GM21367 (cell line): ENCODE data around the gene NPPC.
"Not testable (repeated sequence)": the region's sequence is repeated elsewhere in the genome, so short reads cannot be mapped to it uniquely, and the experiment has no call there.

Experiments
- ATAC-seq: cut with Tn5 transposase; IDR thresholded peaks from one replicate; pipeline ENCODE4 v1.9.1; 2021; ENCODE audit not compliant: unreplicated experiment

The NPPC gene

DNA sequence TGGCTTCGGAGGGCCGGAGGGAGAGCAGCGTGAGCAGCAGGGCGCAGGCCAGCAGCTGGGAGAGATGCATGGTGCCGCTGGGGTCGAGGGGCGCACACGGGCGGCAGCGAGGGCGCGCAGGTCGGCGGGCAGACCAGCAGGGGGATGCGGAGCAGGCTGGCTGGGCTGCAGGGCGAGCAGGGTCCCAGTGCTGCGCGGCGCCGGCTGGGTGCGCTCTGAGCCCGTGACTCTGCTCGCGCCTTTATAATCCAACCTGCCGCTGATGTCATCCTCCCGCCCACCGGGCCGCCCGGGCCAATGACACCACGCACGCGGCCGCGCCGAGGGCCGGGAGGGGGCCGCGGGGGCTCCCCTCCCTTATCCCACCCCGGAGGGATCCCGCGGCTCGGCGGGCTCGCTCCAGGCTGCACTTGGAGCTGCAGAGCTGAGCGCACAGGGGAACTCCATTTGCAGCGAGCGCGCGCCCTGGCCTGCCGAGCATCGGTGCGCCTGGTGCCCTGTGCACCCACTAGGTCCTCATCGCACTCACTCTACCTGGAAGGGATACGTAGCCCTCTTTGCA lies at the start of gene NPPC:
TSS of gene NPPC (minus strand) at position 217 of the 562 bp plus-strand sequence. CDS start at position 70, 147 bp downstream.
- no peak for ATAC-seq

- no peak for ATAC-seq
These were observed 48.8 kb upstream of the NPPC start for GRCh38 chr2:231975001-231975400.

- no peak for ATAC-seq
These were observed 44.3 kb upstream of the NPPC start for GRCh38 chr2:231970461-231970860.

GRCh38 chr2:231968820-231969219 lies 42.6 kb upstream of the NPPC start:
- ATAC-seq = no peak

DNA sequence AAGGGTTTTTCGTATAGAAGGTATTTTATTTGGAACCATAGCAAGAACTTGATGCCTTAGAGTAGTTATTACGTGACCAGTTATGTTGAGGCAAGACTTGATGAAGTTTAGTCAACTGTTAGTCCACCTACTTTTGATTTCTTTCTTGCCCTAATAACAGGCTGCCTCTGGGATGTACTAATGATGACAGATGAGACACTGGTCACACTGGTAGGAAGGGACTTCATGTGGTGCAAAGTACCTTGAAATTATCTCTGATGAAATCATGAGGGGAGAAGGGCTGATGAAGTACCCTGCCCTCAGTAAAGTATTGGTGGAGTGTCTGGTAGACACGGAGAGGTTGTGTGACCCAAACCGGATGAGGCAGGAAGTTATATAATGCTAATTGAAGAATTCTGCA lies 40.7 kb upstream of the NPPC start:
- no peak for ATAC-seq

- no peak for ATAC-seq
These were observed 38.9 kb upstream of the NPPC start for GRCh38 chr2:231965102-231965501.

DNA sequence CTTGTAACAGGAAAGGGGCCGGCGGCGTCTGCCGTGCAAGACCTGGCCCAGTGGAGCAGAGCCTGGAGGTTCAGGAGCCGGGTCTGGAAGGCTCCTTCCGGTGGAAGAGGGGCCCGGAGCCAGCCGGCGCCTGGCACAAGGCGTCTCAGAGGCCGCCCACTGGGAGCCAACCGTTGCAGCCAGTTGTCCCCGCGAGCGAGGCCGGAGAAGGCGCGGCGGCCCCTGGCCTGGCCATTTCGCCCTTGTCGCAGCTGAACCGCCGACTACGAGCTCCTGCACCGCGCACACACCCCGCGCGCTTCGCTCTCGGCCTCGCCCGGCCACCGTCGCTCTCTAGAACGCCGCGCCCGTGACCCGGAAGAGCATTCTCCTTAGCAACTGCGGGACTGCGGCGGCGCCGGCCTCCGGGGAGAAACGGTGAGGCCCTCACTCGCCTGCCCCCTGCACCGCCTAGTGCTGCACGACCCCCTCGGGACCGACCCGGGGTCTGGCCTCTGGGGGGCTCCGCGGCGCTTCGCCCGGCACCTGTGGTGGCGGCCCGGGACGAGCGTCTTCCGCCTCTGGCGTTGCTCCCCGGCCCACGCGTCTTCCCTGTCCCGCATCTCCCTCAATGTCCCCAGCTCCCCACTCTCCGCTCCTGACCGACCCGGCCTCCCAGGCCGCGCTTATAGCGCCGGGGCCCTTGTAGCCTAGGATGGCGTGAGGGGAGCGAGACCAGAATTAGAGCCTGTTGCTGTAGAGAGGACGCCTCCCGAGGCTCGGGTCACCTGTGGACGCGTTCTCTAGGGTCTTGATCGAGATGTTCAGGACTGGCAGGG lies 35.4 kb upstream of the NPPC start, which contains the start of gene DIS3L2:
TSS of gene DIS3L2 (plus strand) at position 365 of the 818 bp plus-strand sequence. CDS start 53,215 bp downstream, outside the sequence.
- ATAC-seq = peak; percentile 88

- peak; percentile 20 for ATAC-seq
These were observed 34.7 kb upstream of the NPPC start for GRCh38 chr2:231960810-231961348.

- no peak for ATAC-seq
These were observed 31.9 kb upstream of the NPPC start for GRCh38 chr2:231957913-231958763.

GRCh38 chr2:231955758-231956472 lies 29.7 kb upstream of the NPPC start:
- ATAC-seq = no peak

- no peak for ATAC-seq
These were observed 25.3 kb upstream of the NPPC start for GRCh38 chr2:231951452-231952035.

DNA sequence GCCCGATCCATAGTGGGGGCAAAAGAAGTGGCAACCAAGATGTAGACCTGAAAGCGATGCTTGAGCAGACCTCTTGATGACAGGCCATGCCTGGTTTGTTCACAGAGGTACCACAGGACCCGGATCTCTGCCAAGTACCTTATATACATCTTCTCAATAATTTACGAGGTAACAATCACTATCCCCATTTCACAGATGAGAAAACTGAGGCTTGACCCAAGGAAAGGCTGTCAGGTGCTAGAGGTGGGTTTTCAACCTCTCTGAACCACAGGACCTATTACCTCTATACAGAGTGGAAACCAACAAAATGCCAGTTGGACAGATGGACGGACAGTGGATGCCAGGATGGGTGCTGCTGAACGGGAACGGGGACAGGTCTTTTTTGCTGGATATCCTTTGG lies 21.5 kb upstream of the NPPC start:
- ATAC-seq = no peak

GRCh38 chr2:231947112-231947511 lies 20.9 kb upstream of the NPPC start:
- not testable (repeated sequence) for ATAC-seq

GRCh38 chr2:231946241-231946814 lies 20.1 kb upstream of the NPPC start:
- ATAC-seq = no peak

DNA sequence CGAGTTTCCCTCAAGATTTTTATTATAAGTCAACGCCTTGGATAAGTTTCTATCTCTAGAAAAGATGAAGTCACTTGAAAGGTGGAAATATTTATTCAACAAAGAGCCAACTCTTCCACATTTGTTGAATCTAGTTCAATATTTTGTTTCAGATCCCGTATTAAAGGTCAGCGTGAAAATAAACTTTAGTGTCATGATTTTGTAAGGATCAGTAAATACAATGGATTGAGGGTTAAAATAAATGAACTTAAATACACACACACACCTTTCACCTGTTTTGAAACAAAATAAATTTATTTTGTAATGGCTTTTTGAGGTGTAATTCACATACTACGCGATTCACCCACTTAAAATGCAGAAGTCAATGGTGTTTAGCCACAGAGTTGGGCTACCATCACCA lies 16.0 kb upstream of the NPPC start:
- ATAC-seq = no peak

DNA sequence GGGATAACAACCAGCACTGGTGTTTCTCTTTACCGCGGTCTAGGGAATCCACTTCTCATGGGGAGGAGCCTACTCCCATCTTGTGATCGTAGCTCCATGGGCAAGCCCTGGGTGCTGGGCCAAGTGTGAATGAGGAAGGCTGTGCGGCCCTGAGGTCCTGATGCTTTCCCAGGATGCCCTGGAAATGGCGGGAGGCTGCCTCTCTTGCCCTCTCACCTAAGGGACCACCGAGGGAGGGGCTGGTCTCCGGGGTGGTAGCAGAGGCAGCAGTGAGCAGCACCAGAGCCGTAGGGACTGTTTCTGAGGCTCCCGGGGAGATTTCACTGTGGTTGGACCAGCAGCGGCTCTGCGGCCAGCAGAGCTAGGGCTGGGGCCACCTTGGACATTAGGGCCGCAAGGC lies 15.5 kb upstream of the NPPC start:
- ATAC-seq = no peak

DNA sequence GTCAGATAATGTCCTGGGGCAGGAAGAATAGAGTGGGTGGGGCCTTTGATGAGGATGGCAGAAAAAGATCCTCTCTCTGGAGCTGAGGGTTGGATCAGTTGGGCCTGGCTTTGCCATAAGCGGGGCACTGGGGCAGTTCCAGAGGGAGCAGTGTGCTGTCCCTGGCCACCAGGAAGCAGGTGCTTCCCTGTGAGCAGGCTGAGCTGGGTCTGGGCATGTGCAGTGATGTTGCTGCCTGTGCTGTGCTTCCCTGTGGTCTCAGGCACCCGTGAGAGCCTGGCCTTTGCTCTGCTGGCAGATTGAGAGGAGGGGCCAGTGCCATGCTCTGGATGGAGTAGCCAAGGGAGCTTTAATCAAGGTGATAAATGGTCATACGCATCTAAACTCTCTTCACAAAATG lies 14.6 kb upstream of the NPPC start:
- ATAC-seq = no peak

DNA sequence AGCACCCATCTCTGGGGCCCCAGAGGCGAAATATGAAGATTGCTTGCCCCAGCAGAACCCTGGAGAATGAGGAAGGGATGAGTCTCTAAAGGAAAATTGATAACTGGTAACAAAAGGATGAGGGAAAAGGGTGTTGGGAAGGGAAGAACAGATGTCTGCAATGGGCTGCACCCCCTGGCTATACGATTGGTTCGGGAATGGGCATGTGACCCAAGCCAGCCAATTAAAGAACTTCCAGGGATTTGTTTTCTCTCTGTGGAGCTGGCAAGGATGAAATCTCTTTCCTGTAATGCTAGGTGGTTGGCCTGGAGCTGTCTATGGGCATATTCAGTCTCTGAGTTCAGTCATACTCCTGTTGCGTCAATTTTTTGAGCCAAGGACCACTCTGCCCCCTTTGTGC lies 12.8 kb upstream of the NPPC start:
- no peak for ATAC-seq

DNA sequence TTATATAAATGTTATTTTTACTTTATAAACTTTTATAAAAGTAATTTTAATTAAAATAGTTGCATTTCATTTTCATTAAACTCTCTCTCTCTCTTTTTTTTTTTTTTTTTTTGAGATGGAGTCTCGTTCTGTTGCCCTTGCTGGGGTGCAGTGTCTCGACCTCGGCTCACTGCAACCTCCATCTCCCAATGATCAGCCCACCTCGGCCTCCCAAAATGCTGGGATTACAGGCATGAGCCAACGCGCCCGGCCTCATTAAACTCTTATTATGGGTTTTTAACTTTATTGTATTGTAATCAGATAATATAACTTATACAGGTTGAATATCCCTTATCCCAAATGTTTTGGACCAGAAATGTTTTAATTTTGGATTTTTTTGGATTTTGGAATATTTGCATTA lies 10.9 kb upstream of the NPPC start:
- ATAC-seq = no peak

DNA sequence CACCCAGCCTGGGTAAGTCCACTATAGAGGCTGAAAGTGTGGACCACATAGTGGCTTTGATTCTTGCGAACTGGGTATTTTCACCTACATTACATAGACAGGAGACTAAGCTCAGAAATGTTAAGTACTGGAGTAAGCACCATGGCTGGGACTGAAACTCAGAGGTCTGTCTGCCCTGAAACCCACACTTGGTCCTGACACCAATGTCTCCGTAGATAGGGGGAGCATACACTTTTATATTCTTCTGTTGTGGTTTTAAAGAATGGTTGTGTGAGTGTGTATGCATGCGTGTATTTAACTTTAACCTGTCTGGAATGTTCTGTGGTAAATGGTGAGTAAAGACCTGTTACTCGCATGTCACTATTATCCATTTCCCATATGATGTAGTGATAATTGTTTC lies 10.3 kb upstream of the NPPC start:
- no peak for ATAC-seq
